HG03457 (cell line): ENCODE results near the gene ZSCAN10.
"Not testable (repeated sequence)": the region's sequence is repeated elsewhere in the genome, so short reads cannot be mapped to it uniquely, and the experiment has no call there.

Experiments
- ATAC-seq: cut with Tn5 transposase; IDR thresholded peaks from one replicate; pipeline ENCODE4 v1.9.1; 2021; ENCODE audit warnings: moderate number of reproducible peaks; ENCODE audit not compliant: unreplicated experiment

Gene ZSCAN10

DNA sequence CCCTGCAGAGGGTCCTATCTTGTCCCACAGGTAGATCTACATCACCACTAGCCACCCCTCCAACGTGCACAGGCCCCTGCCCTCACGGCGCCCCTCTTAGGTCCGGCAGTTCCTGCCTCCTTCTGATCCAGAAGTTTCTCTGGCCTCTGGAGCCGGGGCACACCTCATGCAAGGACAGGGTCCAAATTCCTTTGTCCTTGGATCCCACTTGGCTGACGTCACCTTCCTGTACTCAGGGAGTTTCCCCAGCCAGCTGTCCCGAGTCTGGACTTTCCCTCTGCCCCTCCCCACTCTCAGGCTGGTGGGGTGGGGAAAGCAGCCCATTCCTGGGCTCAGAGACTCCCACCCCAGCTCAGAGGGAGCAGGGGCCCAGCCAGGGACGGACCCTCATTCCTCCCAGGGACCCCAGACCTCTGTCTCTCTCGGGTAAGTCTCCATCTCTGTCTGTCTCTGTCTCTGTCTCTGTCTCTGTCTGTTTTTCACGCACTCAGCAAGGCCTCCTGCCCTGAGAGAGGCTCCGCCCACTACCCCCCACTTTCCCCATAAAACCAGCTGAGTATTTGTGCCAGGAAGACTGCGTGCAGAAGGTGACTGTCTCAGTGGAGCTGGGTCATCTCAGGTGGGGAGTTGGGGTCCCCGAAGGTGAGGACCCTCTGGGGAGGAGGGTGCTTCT, 33.9 kb downstream of the ZSCAN10 start, which contains the start of gene IL32:
IL32 (plus strand) TSS at position 572 of the 673 bp plus-strand sequence. CDS start 172 bp downstream, outside the sequence.
- ATAC-seq, result no peak

DNA sequence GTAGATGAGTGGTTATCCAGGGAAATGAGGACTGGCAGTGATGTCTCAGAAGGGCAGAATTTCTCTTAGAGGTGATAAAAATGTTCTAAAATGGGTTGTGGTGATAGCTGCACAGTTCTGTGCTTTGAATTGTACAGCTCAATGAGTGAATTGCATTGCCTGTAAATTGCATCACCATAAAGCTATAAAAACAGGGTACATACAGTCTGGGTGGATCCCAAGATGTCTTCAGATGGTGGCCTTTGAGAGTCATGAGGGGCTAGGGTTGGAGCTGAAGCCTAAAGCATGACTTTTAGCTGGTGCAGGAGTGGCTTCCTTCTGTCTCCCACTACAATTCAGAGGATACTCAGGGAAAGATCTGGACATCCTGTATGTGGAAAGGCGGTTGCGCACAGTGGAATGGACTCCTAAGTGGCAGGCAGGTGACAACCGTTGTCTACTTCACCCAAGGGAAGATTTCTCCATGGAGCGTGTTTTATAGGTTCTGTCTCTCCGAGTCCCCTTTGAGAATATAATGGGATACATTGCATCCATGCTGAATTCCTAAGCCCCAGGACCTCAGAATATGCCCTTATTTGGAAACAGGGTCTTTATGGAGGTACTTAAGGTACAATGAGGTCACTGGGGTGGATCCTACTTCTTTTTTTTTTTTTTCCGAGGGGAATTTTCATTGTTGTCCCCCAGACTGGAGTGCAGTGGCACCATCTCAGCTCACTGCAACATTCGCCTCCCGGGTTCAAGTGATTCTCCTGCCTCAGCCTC, 35.3 kb downstream of the ZSCAN10 start:
- no peak for ATAC-seq

DNA sequence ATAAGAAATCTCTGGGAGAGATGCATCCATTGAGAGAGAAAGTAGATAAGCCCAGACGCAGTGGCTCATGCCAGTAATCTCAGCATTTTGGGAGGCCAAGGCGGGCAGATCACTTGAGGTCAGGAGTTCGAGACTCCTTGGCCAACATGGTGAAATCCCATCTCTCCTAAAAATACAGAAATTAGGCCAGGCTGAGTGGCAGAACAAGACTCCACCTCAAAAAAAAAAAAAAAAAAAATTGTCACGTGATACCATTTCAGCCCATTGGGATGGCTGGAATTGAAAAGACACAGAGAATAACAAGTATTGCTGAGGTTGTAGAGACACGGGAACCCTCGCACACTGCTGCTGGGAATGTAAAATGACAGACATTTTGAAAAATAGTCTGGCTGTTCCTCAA, 36.5 kb downstream of the ZSCAN10 start:
- no peak for ATAC-seq

DNA sequence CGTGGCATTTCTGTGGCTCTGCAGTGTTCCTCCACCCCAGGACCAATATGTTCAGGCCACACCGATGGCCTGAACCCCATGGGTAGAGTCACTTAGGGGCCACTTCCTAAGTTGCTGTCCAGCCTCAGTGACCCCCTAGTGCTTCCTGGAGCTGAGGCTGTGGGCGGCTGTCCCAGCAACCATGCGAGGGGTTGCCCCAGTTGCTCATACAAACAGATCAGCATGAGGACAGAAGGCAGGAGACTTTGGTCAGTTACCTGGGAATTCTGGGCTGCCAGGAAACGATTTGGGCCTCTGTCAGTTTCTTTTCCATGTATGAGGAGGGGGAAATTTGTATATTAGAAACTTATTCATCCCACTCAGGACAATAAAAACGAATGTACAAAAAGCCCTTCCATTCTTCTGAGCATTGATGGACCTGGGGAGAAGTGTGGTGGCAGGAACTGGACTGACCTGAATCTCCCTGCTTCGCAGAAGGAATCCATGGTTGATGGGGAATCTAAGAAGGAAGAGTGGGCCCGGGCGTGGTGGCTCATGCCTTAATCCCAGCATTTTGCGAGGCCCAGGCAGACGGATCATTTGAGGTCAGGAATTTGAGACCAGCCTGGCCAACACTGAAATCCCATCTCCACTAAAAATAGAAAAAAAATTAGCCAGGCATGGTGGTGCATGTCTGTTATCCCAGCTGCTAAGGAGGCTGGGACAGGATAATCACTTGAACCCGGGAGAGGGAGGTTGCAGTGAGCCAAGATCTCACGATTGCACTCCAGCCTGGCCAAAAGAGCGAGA, 38.6 kb downstream of the ZSCAN10 start:
- ATAC-seq, result no peak

DNA sequence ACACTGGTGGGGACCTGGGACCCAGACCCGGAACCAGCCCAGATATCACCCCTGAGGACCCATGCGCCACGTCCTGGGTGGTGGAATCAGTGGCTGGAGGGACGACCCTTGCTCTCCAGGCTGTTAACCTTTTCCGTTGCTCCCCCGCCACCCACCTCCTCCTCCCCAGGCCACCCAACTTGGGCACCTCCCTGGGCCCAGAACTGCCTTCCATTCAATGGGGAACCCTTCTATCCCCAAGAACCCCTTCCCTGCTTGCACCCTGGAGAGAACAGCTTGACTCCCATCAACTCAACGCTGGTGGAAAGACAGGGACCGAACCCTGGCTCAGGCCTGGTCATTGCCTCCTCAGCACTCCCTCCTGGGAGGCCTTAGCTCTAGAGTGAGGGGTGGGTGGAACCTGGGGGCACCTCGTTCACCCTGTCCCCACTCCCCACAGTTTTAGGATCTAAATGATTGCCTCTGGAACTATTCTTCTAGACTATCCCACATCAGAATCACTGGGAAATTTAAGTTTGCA, 39.3 kb downstream of the ZSCAN10 start:
- ATAC-seq, result no peak

DNA sequence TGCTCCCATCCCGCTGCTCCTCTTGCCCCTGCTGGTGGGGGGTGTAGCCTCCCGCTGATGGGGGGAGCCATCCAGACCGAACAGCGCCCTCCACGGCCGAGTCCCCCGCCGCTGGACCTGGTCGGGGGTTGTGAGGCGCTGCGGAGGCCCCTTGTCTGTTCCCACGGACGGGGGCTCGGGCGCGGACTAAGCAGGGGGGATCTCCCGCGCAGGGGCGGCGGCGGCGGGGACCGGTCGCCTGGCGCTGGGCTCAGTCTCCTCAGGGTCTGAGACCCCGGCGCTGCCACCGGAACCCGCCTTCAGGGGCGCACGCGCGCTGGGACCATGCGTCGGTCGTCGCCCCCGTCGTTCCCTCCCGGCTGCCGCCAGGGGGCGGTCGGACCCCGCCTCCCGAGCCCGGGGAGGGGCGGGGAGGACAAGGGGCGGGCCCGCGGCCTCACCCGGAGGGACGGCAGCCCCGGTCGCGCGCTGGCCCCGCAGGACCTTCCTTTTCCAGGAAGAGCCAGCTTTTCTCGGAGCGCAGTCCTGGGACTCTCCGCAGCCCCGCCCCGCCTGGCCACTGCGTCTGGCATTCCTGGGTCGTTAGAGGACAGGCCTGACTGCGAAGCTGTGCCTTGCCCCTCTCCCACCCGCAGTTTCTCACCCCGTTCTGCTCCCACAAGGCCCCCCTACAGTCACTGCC, 39.9 kb downstream of the ZSCAN10 start:
- peak; percentile 56 for ATAC-seq

DNA sequence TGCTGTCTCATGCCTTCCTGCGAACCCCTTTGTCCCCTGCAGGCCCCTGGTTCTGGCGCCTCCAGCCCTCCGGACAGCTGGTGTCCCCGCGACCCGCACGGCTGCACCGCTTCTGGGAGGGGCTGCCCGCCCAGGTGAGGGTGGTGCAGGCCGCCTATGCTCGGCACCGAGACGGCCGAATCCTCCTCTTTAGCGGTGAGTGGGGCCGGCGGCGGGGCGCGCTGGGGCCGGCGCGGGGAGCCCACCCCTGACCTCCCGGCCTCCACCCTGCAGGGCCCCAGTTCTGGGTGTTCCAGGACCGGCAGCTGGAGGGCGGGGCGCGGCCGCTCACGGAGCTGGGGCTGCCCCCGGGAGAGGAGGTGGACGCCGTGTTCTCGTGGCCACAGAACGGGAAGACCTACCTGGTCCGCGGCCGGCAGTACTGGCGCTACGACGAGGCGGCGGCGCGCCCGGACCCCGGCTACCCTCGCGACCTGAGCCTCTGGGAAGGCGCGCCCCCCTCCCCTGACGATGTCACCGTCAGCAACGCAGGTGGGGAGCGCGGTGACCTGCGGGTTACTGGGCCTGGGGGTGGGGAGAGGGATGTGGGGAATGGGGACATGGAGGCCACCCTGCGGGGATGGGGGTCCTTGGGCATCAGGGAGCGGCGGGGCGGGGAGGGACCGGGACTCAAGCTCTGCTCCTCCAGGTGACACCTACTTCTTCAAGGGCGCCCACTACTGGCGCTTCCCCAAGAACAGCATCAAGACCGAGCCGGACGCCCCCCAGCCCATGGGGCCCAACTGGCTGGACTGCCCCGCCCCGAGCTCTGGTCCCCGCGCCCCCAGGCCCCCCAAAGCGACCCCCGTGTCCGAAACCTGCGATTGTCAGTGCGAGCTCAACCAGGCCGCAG, 40.7 kb downstream of the ZSCAN10 start:
- no peak for ATAC-seq

DNA sequence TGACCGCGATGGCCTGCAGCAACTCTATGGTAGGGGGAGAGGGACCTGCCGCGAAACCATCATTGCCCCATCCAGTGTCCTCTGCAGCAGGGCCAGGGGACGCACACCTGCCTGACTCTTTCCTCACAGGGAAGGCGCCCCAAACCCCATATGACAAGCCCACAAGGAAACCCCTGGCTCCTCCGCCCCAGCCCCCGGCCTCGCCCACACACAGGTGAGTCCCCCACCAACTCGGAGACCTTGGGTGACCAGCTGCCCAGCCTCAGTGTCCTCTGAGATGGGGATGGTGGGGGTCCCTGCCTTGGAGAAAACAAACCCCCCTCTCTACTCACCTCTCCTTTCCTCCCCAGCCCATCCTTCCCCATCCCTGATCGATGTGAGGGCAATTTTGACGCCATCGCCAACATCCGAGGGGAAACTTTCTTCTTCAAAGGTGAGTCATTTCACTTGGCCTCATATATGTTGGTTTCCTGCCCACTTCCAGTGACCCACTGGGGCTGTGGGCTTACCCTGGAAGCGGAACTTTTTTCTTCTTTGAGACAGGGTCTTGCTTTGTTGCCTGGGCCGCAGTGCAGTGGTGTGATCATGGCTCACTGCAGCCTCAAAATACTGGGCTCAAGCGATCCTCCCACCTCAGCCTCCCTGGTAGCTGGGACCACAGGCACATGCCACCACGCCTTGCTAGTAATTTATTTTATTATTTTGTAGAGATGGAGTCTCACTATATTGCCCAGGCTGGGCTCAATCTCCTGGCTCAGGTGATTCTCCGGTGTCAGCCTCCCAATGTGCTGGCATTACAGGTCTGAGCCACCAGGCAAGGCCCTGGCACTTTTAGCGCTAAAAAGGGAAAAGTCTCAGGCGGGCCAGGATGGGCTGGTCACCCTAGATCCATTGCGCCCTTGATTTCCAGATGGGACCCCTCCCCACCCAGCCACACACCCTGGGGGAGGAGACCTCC, 41.6 kb downstream of the ZSCAN10 start:
- ATAC-seq, result no peak

DNA sequence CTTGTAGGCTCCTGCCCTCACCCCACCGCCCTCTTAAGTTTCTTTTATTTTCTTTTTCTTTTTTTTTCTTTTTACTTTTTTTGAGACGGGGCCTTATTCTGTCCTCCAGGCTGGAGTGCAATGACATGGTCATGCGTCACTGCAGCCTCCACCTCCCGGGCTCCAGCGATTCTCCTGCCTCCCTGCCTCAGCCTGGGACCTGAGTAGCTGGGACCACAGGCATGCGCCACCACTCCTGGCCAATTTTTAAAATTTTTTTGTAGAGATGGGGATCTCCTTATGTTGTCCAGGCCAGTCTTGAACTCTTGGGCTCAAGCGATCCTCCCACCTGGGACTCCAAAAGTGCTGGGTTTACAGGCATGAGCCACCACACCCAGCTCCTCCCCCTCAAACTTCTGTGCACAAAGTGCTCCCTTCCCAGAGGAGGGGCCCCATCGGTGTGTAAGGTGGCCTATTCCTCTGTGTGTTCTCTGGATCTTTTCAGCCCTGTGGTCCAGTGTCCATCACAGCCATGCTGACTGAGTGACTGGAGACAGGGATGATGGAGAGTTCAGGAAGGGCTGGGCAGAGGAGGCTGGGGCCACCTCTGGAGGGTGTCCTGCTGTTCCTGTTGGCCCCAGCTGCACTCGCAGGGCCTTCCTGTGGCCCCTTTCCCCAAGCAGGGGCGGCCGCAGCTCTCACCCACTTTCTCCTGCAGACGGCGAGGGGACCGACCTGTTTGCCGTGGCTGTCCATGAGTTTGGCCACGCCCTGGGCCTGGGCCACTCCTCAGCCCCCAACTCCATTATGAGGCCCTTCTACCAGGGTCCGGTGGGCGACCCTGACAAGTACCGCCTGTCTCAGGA, 42.5 kb downstream of the ZSCAN10 start:
- ATAC-seq, result no peak

DNA sequence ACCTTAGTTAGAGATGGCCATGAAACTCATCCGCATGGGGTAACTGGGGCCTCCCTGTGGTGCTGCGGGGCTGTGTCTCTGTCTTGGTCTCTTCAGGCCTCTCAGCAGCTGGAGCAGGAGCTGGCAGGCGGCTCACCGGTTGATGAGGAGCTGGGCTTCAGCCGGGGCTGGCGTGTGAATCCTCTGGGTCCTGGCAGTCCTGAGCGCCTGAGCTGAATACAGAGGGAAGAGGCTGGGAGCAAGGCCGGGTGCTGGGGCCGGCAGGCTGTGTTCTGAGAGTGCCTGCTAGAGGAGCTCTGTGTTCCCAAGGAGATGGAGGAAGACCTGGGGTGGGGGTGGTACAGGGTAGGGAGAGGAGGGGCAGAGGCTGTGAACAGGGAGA, 43.4 kb downstream of the ZSCAN10 start:
- ATAC-seq, result not testable (repeated sequence)

DNA sequence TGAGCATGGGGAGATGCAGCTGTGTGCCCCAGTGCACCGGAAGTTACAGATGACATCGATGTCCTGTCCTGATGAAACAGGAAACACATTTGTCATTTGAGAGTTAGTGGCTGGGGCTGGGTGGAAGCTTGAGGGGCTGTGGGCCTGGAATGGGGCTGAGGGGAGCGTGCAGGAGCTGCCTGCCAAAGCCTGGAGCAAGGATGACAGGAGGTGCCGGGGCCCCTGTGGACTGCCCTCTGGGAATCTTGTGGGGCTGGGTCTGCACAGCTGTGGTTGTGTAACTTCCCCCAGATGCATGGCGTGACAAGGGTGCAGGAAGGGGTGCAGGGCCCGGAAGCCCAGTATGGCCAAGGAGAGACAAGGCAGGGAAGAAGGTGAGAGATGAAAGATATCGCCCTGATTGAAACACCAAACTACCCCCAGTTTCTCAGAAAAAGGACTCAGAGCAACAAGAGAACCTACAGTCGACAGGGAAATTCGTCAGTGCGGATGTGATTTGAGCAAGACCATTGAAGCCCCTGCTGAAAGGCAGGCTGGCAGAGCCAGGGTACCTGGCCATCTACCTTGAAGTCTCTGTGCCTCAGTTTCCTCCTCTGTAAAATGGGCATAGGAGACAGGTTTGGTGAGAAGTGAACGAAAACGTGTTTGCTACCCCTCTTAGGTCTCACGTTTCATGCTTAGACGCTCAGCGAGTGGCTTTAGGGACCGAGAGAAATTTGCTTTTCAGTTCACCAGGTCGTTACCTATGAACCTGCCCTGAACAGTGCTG, 43.9 kb downstream of the ZSCAN10 start:
- ATAC-seq, result no peak

DNA sequence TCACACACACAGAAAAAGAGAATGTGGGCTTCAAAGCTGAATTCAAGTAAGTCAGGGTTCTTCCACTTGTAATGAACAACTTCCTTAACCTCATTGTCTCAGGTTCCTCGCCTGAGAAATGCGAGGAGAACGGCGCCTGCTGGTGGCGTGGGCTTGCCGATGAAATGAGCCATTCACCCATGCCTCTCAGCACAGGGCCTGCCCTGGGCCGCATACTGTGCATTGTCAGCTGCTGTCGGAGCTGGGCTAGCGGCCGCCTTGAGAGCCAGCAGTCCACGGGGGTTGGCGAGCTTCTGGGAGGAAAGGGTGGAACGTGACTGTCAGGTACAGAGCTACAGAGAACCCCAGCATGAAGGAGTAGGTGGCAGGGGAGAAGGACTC, 45.8 kb downstream of the ZSCAN10 start:
- not testable (repeated sequence) for ATAC-seq

DNA sequence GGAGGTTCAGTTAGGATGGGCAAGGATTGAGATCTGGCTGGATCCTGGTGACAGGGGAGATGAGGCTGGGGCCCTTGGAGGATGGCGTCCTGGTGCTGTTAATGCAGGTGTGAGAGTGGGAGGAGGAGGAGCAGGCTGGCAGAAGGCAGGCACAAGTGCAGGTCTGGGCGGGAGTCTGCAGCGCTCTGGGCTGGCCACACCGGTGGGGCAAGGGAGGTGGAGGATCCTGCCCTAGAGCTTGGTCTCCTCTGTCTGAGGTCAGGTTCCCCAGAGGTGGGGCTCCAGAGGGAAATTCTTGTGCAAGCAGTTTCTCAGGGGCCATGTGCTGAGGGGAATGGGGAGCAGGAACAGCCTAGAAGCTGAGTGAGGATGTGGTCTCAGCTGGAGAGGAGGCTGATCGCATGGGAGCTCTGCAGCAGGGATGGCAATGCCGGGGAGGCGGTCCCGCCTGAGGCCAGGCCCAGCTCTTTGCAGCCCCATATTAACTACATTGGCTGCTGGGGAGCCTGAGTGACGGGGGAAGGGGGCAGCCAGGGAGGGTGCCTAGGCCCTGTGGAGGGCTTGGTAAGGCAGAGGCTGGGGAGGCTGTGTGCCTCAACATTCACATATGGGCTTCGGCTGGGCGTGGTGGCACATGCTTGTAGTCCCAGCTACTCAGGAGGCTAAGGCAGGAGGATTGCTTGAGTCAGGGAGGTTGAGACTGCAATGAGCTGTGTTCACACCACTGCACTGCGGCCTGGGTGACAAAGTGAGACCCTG, 46.3 kb downstream of the ZSCAN10 start:
- not testable (repeated sequence) for ATAC-seq

DNA sequence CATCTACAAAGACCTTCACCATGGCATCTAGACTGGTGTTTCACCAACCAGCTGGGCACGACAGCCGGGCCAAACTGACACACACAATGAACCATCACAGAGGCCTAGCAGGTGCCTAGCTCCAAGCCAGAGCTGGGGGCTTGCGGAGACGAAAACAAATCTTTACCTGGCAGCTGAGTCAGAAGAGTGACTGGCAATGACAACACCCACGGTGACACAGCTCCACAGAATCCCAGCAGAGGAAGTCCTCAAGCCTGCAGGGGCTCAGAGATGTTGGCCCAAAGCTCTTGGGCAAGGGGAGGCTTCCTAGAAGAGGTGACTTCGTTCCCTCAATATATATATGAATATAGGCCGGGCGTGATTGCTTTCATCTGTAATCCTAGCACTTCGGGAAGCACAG, 47.6 kb downstream of the ZSCAN10 start:
- no peak for ATAC-seq

DNA sequence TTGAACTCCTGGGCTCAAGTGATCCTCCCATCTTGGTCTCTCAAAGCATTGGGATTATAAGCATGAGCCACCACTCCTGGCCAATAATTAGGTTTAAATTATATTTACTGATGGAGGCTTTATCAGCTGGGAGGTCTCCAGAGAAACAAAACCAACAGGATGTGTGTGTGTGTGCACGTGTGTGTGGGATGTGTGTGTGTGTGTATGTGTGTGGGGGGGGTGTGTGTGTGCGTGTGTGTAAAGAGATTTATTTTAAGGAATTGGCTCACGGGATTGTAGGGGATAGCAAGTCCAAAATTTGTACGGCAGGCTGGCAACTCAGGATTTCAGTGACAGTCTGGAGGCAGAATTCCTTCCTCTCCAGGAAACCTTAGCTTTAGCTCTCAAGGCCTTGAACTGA, 48.1 kb downstream of the ZSCAN10 start:
- ATAC-seq, result no peak

DNA sequence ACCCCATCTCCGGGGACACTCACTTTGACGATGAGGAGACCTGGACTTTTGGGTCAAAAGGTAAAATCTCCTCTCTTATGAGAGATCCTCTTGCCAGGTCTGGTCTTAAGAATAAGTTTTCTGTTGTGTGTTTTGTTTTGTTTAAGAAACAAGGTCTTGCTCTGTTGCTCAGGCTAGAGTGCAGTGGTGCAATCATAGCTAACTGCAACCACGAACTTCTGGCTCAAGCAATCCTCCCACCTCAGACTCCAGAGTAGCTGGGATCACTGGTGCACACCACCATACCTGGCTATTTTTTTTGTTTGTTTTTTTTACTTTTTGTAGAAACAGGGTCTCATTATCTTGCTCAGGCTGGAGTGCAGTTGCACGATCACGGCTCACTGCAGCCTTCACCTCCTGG, 48.6 kb downstream of the ZSCAN10 start:
- no peak for ATAC-seq
